B cell (primary cell): ENCODE data around the gene TMEM129.

ENCODE experiments used
- EZH2 ChIP-seq: IDR thresholded peaks from 2 replicates; pipeline ENCODE4 v1.6.1; 2012; ENCODE audit warnings: borderline replicate concordance, low read depth, mild to moderate bottlenecking, moderate library complexity, low read length; ENCODE audit not compliant: insufficient read depth, poor library complexity, severe bottlenecking
- TF ChIP-seq, protein P1 (sequence below): fragments of 200-600 bp; IDR thresholded peaks from one replicate; pipeline ENCODE4 v1.8.0; 2022; ENCODE audit warnings: antibody characterized with exemption, mild to moderate bottlenecking

DNA sequence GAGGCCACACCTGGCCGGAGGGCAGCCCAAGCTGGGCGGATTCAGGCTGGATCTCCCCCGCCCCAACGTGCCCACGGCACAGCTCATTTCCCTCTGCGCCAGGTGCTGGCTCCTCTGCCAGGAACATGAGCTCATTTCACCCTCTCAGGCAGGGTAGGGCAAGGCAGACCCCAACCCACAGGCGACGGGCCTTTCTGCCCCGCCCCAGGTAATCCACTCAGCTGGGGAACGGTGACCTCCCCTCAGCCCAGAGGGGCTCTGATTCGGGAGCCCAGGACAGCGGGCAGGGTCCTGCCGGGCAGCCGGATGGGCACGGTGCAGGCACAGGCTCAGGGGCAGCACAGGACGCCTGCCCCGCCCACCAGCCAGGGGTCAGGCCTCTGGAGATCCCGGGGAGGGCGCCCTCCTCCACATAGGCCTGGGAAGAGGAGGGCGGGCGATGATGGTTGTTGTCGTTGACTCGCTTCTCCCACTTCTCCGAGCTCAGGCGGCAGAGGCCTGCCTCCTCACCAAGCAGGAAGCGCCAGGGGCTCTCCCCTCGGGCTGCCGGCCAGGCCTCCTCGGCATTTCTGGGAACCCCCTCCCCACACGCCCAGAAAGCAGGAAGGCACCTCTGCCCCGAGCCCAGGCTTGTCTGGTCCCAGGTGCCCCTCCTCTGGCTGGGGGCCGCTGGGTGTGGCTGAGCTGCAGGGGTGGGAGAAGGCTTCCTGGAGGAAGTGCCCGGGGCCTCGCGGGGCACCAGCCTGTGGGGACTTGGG is 31.3 kb upstream of the TMEM129 start:
- TF ChIP-seq, protein P1, sequence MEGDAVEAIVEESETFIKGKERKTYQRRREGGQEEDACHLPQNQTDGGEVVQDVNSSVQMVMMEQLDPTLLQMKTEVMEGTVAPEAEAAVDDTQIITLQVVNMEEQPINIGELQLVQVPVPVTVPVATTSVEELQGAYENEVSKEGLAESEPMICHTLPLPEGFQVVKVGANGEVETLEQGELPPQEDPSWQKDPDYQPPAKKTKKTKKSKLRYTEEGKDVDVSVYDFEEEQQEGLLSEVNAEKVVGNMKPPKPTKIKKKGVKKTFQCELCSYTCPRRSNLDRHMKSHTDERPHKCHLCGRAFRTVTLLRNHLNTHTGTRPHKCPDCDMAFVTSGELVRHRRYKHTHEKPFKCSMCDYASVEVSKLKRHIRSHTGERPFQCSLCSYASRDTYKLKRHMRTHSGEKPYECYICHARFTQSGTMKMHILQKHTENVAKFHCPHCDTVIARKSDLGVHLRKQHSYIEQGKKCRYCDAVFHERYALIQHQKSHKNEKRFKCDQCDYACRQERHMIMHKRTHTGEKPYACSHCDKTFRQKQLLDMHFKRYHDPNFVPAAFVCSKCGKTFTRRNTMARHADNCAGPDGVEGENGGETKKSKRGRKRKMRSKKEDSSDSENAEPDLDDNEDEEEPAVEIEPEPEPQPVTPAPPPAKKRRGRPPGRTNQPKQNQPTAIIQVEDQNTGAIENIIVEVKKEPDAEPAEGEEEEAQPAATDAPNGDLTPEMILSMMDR = no peak
- TF ChIP-seq EZH2 = no peak
